ENCODE results near the gene BDH1. TPM values are rescaled to one million over a fixed set of nuclear protein-coding genes. Genes with fewer than 3 reads are reported as not detected.
"Not testable (repeated sequence)": the region's sequence is repeated elsewhere in the genome, so short reads cannot be mapped to it uniquely, and the experiment has no call there.

BDH1 gene
- total RNA-seq, 8 experiments from 2014 or later = 3.3 to 55.6 (median 4.3) TPM

- Histone ChIP-seq H3K4me3 (peak overlapping the region in 2 of 5 donors; percentile 3 to 4), H3K27ac (peak overlapping the region; percentile 69 to 81), H3K4me1 (replicated peaks in 1 of 2) (peaks cover 23 to 27% of the 10 kb centered on the region in 2 donors)
- in situ Hi-C loops (cut with MboI; ENCODE audit: low pct_unique_long_range_greater_than_20kb in 2 of 9, low sequenced_read_pairs in 9 of 9, unreplicated experiment in 9 of 9) = loop anchor here in 6 of 9 experiments (25.0 kb wide), 3 partner anchors 233 to 508 kb away; partner anchors contain the start of gene DLG1 (in 1 of the 6)
- WGBS, 10 experiments = 0 to 100% (median 33%) methylated on average over 1 to 17 of the region's 31 CpGs; no CpG with 5 or more reads in 1 of the 10 experiments
- peak; percentile 31 to 97 (median 94) for ATAC-seq (replicated peaks in 6 of 8)
These were observed 35.2 kb downstream of the BDH1 start for GRCh38 chr3:197520311-197521276.

GRCh38 chr3:197519801-197520211, 36.0 kb downstream of the BDH1 start:
- Histone ChIP-seq H3K4me1 (replicated peaks in 1 of 2) (peaks cover 23 to 29% of the 10 kb centered on the region in 2 donors), H3K4me3 (no peak overlapping the region), H3K27ac (peak overlapping the region; percentile 69 to 81)
- WGBS, 10 experiments = 60 to 100% (median 78%) methylated on average over 1 to 7 of the region's 18 CpGs; no CpG with 5 or more reads in 5 of the 10 experiments
- ATAC-seq (replicated peaks in 6 of 8) = no peak
- in situ Hi-C loops (cut with MboI; ENCODE audit: low pct_unique_long_range_greater_than_20kb in 2 of 9, low sequenced_read_pairs in 9 of 9, unreplicated experiment in 9 of 9) = loop anchor here in 7 of 9 experiments (10.0 to 25.0 kb wide), 4 partner anchors 233 to 508 kb away; partner anchors contain the start of gene DLG1 (in 1 of the 7)

- ATAC-seq (replicated peaks in 6 of 8) = no peak
- WGBS, 10 experiments = 80 to 100% (median 100%) methylated on average over 1 of the region's 6 CpGs; no CpG with 5 or more reads in 7 of the 10 experiments
- H3K27ac ChIP-seq = no peak overlapping the region
- H3K4me1 ChIP-seq (replicated peaks in 1 of 2) = peaks cover 23 to 29% of the 10 kb centered on the region in 2 donors
- no peak overlapping the region for H3K4me3 ChIP-seq
- in situ Hi-C loops (cut with MboI; ENCODE audit: low pct_unique_long_range_greater_than_20kb in 2 of 9, low sequenced_read_pairs in 9 of 9, unreplicated experiment in 9 of 9) = loop anchor here in 7 of 9 experiments (10.0 to 25.0 kb wide), 4 partner anchors 232 to 507 kb away; partner anchors contain the start of gene DLG1 (in 1 of the 7)
These were observed 36.8 kb downstream of the BDH1 start for GRCh38 chr3:197518881-197519421.

- not testable (repeated sequence) for H3K4me3 ChIP-seq; ATAC-seq (replicated peaks in 6 of 8); H3K27ac ChIP-seq
- no CpG with 5 or more reads among the region's 10 CpGs for WGBS, 10 experiments
- in situ Hi-C loops (cut with MboI; ENCODE audit: low pct_unique_long_range_greater_than_20kb in 2 of 9, low sequenced_read_pairs in 9 of 9, unreplicated experiment in 9 of 9) = loop anchor here in 7 of 9 experiments (10.0 to 25.0 kb wide), 4 partner anchors 231 to 506 kb away; partner anchors contain the start of gene DLG1 (in 1 of the 7)
- peaks cover 23 to 29% of the 10 kb centered on the region in 2 donors for H3K4me1 ChIP-seq (replicated peaks in 1 of 2)
These were observed 37.7 kb downstream of the BDH1 start for GRCh38 chr3:197517922-197518683.

GRCh38 chr3:197516890-197517606, 38.7 kb downstream of the BDH1 start:
- not testable (repeated sequence) for H3K4me3 ChIP-seq; ATAC-seq (replicated peaks in 6 of 8)
- Histone ChIP-seq H3K4me1 (replicated peaks in 1 of 2) (peaks cover 23 to 29% of the 10 kb centered on the region in 2 donors), H3K27ac (peak overlapping the region in 1 of 2 donors; percentile 57)
- in situ Hi-C loops (cut with MboI; ENCODE audit: low pct_unique_long_range_greater_than_20kb in 2 of 9, low sequenced_read_pairs in 9 of 9, unreplicated experiment in 9 of 9) = loop anchor here in 7 of 9 experiments (10.0 to 25.0 kb wide), 4 partner anchors 230 to 505 kb away; partner anchors contain the start of gene DLG1 (in 1 of the 7)
- 63 to 100% (median 71%) methylated on average over 1 to 2 of the region's 12 CpGs; no CpG with 5 or more reads in 5 of the 10 experiments for WGBS, 10 experiments

- in situ Hi-C loops (cut with MboI; ENCODE audit: low pct_unique_long_range_greater_than_20kb in 2 of 9, low sequenced_read_pairs in 9 of 9, unreplicated experiment in 9 of 9) = loop anchor here in 7 of 9 experiments (10.0 to 25.0 kb wide), 4 partner anchors 229 to 504 kb away; partner anchors contain the start of gene DLG1 (in 1 of the 7)
- ATAC-seq (replicated peaks in 6 of 8) = peak in 7 of 8 experiments; percentile 10 to 77 (median 22)
- WGBS, 10 experiments = 17 to 100% (median 53%) methylated on average over 1 to 6 of the region's 6 CpGs; no CpG with 5 or more reads in 2 of the 10 experiments
- H3K27ac ChIP-seq = no peak overlapping the region
- H3K4me1 ChIP-seq (replicated peaks in 1 of 2) = peaks cover 21 to 29% of the 10 kb centered on the region in 2 donors
- no peak overlapping the region for H3K4me3 ChIP-seq
These were observed 39.3 kb downstream of the BDH1 start for GRCh38 chr3:197516517-197516889.

GRCh38 chr3:197514786-197515355, 40.9 kb downstream of the BDH1 start:
- ATAC-seq (replicated peaks in 6 of 8) = no peak
- in situ Hi-C loops (cut with MboI; ENCODE audit: low pct_unique_long_range_greater_than_20kb in 2 of 9, low sequenced_read_pairs in 9 of 9, unreplicated experiment in 9 of 9) = loop anchor here in 7 of 9 experiments (10.0 to 25.0 kb wide), 4 partner anchors 228 to 503 kb away; partner anchors contain the start of gene DLG1 (in 1 of the 7)

GRCh38 chr3:197513953-197514785, 41.6 kb downstream of the BDH1 start:
- peaks cover 6 to 14% of the 10 kb centered on the region in 2 donors for H3K4me1 ChIP-seq (replicated peaks in 1 of 2)
- WGBS, 10 experiments = 67 to 100% (median 86%) methylated on average over 1 to 14 of the region's 18 CpGs; no CpG with 5 or more reads in 4 of the 10 experiments
- no peak overlapping the region for H3K4me3 ChIP-seq
- no peak for ATAC-seq (replicated peaks in 6 of 8)
- in situ Hi-C loops (cut with MboI; ENCODE audit: low pct_unique_long_range_greater_than_20kb in 2 of 9, low sequenced_read_pairs in 9 of 9, unreplicated experiment in 9 of 9) = loop anchor here in 7 of 9 experiments (10.0 to 25.0 kb wide), 4 partner anchors 227 to 502 kb away; partner anchors contain the start of gene DLG1 (in 1 of the 7)
- no peak overlapping the region for H3K27ac ChIP-seq

More at GRCh38 chr3:197514786-197515355, 40.9 kb downstream of the BDH1 start:
- Histone ChIP-seq H3K4me1 (replicated peaks in 1 of 2) (peaks cover 6 to 13% of the 10 kb centered on the region in 2 donors), H3K27ac (no peak overlapping the region), H3K4me3 (no peak overlapping the region)
- WGBS, 10 experiments = 46 to 100% (median 70%) methylated on average over 1 to 6 of the region's 10 CpGs; no CpG with 5 or more reads in 3 of the 10 experiments

- ATAC-seq (replicated peaks in 6 of 8) = no peak
- Histone ChIP-seq H3K4me3 (no peak overlapping the region), H3K4me1 (replicated peaks in 1 of 2) (peaks cover 6 to 14% of the 10 kb centered on the region in 2 donors), H3K27ac (no peak overlapping the region)
- WGBS, 10 experiments = 73 to 100% (median 83%) methylated on average over 2 to 7 of the region's 19 CpGs; no CpG with 5 or more reads in 5 of the 10 experiments
- in situ Hi-C loops (cut with MboI; ENCODE audit: low pct_unique_long_range_greater_than_20kb in 2 of 9, low sequenced_read_pairs in 9 of 9, unreplicated experiment in 9 of 9) = loop anchor here in 7 of 9 experiments (10.0 to 25.0 kb wide), 4 partner anchors 226 to 501 kb away; partner anchors contain the start of gene DLG1 (in 1 of the 7)
These were observed 42.8 kb downstream of the BDH1 start for GRCh38 chr3:197512691-197513571.

Data from motor neuron (in vitro differentiated cells).